Calu3 (cell line): Measurements from ENCODE around the gene PRELP. TPM values are rescaled to one million over a fixed set of nuclear protein-coding genes. Genes with fewer than 3 reads are reported as not detected.

Source experiments
- BruUV-seq: library from RNA; stranded (reverse); fragments of 400-500 nt; replicated peaks from 2 replicates; lab custom pipeline; 2021; lab: Mats Ljungman, UMichigan
- CTCF ChIA-PET: fragments of 300-600 bp; sonication (Branson Sonifier 250); formaldehyde crosslinking; loops from one replicate; lab custom pipeline; 2022; ENCODE audit warnings: antibody characterized with exemption; lab: Charles Lee
- DNase-seq: peaks from one replicate; pipeline ENCODE4 v3.0.0; 2022
- H3K27ac Mint-ChIP-seq: one replicate; pipeline ENCODE4 v1.8.0; 2022; ENCODE audit warnings: mixed read lengths; ENCODE audit not compliant: unreplicated experiment
- H3K27me3 Mint-ChIP-seq: one replicate; pipeline ENCODE4 v1.8.0; 2022; ENCODE audit warnings: mixed read lengths; ENCODE audit not compliant: unreplicated experiment
- H3K36me3 Mint-ChIP-seq: one replicate; pipeline ENCODE4 v1.8.0; 2022; ENCODE audit warnings: mild to moderate bottlenecking, moderate library complexity, mixed read lengths; ENCODE audit not compliant: insufficient read depth, unreplicated experiment
- H3K4me1 Mint-ChIP-seq: one replicate; pipeline ENCODE4 v1.8.0; 2022; ENCODE audit warnings: mild to moderate bottlenecking, low read depth, mixed read lengths; ENCODE audit not compliant: unreplicated experiment
- H3K4me3 Mint-ChIP-seq: one replicate; pipeline ENCODE4 v1.8.0; 2022; ENCODE audit warnings: mild to moderate bottlenecking, low read depth, moderate library complexity, mixed read lengths; ENCODE audit not compliant: unreplicated experiment
- H3K9me3 Mint-ChIP-seq: one replicate; pipeline ENCODE4 v1.8.0; 2022; ENCODE audit warnings: low read depth, mixed read lengths; ENCODE audit not compliant: unreplicated experiment
- intact Hi-C: fragments of 100-400 bp; cut with micrococcal nuclease; formaldehyde crosslinking; loops from one replicate; pipeline ENCODE4 v1.10.0; 2022; ENCODE audit not compliant: unreplicated experiment
- total RNA-seq: library from RNA; stranded (reverse); gene quantifications from 2 replicates; pipeline ENCODE4 v1.2.3, GENCODE V29; 2022
- TF ChIP-seq, protein P1 (sequence below): fragments of 200-600 bp; IDR thresholded peaks from one replicate; pipeline ENCODE4 v1.8.0; 2022; ENCODE audit warnings: antibody characterized with exemption; ENCODE audit not compliant: unreplicated experiment

The PRELP gene
- total RNA-seq, 1 experiment from 2014 or later: not detected

DNA sequence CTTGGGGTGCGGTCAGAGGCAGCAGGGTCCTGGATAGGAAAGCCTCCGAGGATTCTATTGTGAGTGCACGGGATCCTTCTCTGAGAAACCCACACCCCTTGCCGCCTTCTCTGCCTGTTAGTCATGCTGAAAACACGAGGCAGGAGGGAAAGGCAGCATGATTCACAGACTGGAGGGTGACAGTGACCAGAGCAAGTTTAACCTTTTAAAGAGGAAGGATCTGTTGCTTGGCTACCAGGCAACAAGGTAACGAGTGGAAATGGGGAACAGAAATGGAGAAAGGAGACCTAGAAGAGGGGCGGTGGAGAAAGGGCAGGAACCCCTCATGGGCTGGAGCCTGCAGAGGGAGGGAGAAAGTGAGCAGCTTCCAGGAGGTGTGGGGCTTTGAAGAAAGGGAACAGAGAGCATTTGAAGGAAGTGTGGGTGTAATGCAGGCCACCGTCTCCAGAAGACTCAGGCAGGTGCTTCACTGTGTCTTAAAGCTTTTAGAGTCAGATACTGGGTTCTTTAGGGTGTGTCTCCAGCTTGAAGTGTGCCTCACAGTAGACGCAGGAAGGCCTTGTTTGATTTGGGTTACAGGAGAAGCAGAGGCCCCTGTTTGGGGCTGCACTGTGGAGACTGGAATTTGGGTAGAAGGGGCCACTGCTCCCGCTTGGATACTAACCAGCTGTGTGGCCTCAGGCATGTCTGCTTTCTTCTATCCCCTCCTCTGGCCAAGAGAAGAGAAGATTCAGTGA is 37.4 kb downstream of the PRELP start:
- Mint-ChIP-seq H3K27me3 (no peaks in the 10 kb centered on the region), H3K9me3 (no peaks in the 10 kb centered on the region), H3K4me1 (peaks cover 38% of the 10 kb centered on the region), H3K36me3 (no peaks in the 10 kb centered on the region), H3K27ac (peak overlapping the region; percentile 76), H3K4me3 (peak overlapping the region; percentile 10)
- TF ChIP-seq, protein P1, sequence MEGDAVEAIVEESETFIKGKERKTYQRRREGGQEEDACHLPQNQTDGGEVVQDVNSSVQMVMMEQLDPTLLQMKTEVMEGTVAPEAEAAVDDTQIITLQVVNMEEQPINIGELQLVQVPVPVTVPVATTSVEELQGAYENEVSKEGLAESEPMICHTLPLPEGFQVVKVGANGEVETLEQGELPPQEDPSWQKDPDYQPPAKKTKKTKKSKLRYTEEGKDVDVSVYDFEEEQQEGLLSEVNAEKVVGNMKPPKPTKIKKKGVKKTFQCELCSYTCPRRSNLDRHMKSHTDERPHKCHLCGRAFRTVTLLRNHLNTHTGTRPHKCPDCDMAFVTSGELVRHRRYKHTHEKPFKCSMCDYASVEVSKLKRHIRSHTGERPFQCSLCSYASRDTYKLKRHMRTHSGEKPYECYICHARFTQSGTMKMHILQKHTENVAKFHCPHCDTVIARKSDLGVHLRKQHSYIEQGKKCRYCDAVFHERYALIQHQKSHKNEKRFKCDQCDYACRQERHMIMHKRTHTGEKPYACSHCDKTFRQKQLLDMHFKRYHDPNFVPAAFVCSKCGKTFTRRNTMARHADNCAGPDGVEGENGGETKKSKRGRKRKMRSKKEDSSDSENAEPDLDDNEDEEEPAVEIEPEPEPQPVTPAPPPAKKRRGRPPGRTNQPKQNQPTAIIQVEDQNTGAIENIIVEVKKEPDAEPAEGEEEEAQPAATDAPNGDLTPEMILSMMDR: no peak
- BruUV-seq: TSS peak; percentile 61
- peak; percentile 77 for DNase-seq
- CTCF ChIA-PET: no interaction called here
- intact Hi-C loops: no loop called here

DNA sequence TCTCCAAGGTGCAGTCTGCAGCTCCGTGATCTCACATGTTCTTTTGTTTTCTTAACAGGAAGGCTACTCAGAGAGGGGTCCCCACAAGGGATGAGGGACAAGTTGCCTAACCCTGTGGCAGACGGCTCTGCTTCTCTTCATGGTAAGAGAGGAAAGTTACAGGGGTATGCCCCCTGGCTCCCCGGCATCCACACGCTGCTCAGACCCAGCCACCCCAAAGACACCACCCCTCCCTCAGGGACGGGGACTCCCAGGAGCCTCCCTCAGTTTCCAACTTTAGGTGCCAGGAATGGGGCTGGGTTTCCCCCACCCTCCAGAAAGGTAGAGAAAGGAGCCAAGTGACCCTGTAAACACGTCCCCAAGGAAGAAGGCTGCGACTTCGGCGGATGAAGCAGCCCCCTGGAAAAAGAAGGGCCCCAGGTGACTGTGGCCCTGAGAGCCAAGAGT is 38.0 kb downstream of the PRELP start:
- DNase-seq: no peak
- Mint-ChIP-seq H3K9me3 (no peaks in the 10 kb centered on the region), H3K36me3 (no peaks in the 10 kb centered on the region), H3K4me1 (peaks cover 38% of the 10 kb centered on the region), H3K4me3 (no peak overlapping the region), H3K27me3 (no peaks in the 10 kb centered on the region), H3K27ac (no peak overlapping the region)
- TF ChIP-seq, protein P1: no peak
- BruUV-seq: no TSS peak
- intact Hi-C loops: no loop called here
- CTCF ChIA-PET: no interaction called here

DNA sequence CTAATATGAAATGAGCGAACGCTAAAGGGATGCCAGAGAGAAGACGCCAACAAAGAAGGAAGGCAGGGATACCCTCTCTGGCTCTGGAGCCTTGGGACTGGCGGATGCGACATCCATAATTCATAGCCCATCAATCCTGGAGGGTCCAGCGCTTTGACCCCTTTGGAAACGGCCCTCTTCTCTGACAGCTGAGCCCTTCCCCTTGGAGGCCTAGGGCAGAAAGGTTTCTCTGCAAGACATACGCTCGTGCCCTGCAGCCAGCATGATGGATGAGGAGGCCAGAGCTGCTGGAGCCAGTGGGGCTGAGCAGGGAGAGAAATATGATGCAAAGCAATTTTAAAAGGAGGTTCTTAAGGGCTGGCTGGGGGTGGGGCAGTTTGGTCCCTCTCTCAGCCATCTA is 40.6 kb downstream of the PRELP start:
- CTCF ChIA-PET: no interaction called here
- TF ChIP-seq, protein P1: no peak
- DNase-seq: no peak
- no peaks in the 10 kb centered on the region for H3K9me3 Mint-ChIP-seq
- H3K27ac Mint-ChIP-seq: no peak overlapping the region
- BruUV-seq: no TSS peak
- no peaks in the 10 kb centered on the region for H3K27me3 Mint-ChIP-seq
- H3K4me1 Mint-ChIP-seq: peaks cover 50% of the 10 kb centered on the region
- intact Hi-C loops: no loop called here
- no peaks in the 10 kb centered on the region for H3K36me3 Mint-ChIP-seq
- no peak overlapping the region for H3K4me3 Mint-ChIP-seq

DNA sequence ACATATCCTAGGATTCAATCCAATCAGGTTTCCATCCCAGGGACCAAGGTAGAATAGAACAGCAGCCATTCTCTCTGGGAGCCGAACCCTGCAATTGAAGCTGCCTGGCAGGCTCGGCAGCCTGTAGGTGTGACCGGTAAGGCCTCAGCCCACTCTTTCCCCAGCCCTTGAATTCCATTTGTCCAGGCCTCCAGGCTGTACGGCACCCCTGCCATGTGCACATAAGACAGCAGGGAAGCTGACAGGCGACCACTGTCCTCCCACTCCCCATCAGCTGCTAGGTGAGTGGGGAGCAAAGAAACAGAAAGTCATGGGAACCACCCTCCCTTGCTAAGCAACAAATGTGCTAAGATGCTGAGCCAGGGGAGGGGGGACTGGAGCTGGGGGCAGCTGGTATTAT is 41.3 kb downstream of the PRELP start:
- BruUV-seq: no TSS peak
- CTCF ChIA-PET: no interaction called here
- peaks cover 50% of the 10 kb centered on the region for H3K4me1 Mint-ChIP-seq

More for the DNA sequence above, 41.3 kb downstream of the PRELP start:
- H3K27ac Mint-ChIP-seq: no peak overlapping the region
- no peak for DNase-seq
- TF ChIP-seq, protein P1: no peak
- H3K27me3 Mint-ChIP-seq: no peaks in the 10 kb centered on the region
- no peaks in the 10 kb centered on the region for H3K9me3 Mint-ChIP-seq
- no peaks in the 10 kb centered on the region for H3K36me3 Mint-ChIP-seq
- intact Hi-C loops: no loop called here
- H3K4me3 Mint-ChIP-seq: no peak overlapping the region
